Activated T-helper 9 cell treated with anti-CD3 and anti-CD28 coated beads, Interleukin-2, amount 50 U/mL, for 16 hours (primary cell): ENCODE results near the gene CACNA1G.

Experiments
- DNase-seq: peaks from one replicate; pipeline ENCODE4 v3.0.0-alpha.2; 2020; ENCODE audit warnings: low read depth

The CACNA1G gene

DNA sequence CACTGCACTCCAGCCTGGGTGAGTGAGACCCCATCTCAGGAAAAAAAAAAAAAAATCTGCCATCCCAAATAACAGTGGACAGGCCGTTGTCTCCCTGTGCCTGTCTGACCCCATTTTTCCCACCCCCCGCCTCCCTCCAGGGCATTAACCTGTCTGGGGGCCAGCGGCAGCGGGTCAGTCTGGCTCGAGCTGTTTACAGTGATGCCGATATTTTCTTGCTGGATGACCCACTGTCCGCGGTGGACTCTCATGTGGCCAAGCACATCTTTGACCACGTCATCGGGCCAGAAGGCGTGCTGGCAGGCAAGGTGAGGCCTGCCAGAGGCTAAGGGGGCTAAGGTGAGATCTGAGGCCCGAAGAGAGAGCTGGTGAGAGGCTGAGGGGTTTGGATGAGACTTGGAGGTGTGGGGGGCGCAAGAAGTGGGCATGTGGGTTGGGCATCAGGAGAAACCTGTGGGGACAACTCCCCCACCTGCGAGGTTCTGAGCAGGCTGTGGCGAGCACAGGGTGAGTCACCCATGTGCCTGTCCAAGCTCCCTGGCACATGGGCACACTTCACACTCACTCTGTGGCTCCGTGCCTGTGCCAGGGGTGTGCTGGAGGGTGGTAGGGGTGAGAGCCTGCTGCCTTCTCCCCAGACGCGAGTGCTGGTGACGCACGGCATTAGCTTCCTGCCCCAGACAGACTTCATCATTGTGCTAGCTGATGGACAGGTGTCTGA lies 112.5 kb downstream of the CACNA1G start:
- DNase-seq, result no peak

DNA sequence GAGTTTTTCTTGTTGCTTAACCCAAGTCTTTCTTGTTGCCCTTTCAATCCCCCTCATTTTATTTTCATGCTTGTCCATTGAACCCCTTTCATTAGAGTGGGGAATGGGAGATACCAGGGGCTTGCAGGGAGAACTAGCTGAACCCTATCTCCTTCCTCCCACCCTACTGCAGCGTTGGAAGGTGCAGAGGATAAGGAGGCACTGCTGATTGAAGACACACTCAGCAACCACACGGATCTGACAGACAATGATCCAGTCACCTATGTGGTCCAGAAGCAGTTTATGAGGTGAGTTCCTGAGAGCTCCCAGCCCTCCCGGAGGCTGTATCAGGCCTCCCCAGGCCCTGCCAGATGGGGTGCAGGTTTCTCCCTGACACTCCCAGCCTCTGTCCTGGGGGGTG lies 114.7 kb downstream of the CACNA1G start:
- DNase-seq, result no peak

DNA sequence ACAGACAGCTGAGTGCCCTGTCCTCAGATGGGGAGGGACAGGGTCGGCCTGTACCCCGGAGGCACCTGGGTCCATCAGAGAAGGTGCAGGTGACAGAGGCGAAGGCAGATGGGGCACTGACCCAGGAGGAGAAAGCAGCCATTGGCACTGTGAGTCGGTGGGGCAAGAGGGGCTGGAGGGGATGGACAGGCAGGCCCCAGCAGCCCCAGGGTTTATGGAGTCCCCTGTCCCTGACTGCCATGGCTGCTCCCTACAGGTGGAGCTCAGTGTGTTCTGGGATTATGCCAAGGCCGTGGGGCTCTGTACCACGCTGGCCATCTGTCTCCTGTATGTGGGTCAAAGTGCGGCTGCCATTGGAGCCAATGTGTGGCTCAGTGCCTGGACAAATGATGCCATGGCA lies 115.1 kb downstream of the CACNA1G start:
- no peak for DNase-seq

DNA sequence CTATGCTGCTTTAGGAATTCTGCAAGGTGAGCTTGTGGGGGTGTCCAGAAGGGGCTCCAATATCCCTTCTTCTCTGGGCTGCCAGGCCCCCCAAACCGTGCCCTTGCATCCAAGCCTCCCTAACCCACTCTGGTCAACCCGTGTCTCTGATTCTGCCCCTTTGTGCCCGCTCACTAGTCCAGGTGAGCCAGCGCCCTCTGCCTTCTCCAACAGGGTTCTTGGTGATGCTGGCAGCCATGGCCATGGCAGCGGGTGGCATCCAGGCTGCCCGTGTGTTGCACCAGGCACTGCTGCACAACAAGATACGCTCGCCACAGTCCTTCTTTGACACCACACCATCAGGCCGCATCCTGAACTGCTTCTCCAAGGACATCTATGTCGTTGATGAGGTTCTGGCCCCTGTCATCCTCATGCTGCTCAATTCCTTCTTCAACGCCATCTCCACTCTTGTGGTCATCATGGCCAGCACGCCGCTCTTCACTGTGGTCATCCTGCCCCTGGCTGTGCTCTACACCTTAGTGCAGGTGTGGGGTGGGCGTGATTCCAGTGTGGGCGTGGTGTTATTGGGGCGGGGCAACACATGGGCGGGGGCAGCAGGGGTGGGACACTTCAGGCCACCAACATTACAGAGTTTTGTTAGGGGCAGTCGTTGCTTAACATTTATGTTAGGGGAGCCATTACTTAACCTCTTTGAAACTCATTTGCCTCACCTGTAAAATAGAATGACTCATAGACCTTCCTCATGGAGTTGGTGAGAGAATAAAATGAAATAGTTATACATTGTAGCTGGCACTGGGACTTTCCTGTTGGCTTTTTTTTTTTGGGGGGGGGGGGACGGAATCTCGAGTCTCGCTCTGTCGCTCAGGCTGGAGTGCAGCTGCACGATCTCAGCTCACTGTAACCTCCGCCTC lies 115.8 kb downstream of the CACNA1G start:
- no peak for DNase-seq
